Upper lobe of left lung (tissue), 6 donors: ENCODE results near the gene E2F7. TPM values are rescaled to one million over a fixed set of nuclear protein-coding genes. Genes with fewer than 3 reads are reported as not detected.

Experiments
- ATAC-seq, 2 donors: fragments of 200-7000 bp; cut with Tn5 transposase; one replicate each; pipeline ENCODE4 v1.9.1; 2022; ENCODE audit warnings: mild to moderate bottlenecking in 2 of 2, moderate library complexity in 2 of 2; ENCODE audit not compliant: low FRiP score in 2 of 2
- DNase-seq, 2 donors: peaks; one replicate each; pipeline ENCODE4 v3.0.0-alpha.2; 2019 to 2020
- H3K27ac ChIP-seq, 4 donors: fragments of 200-600 bp; sonication (generic); one replicate each; pipeline ENCODE4 v1.5.1; 2016 to 2019
- H3K27me3 ChIP-seq, 4 donors: fragments of 200-600 bp; sonication (generic); one replicate each; pipeline ENCODE4 v1.5.1; 2017 to 2019
- H3K36me3 ChIP-seq, 4 donors: fragments of 200-600 bp; sonication (generic); one replicate each; pipeline ENCODE4 v1.5.1; 2016 to 2019
- H3K4me1 ChIP-seq, 4 donors: fragments of 200-600 bp; sonication (generic); one replicate each; pipeline ENCODE4 v1.5.1; 2018 to 2019
- H3K4me3 ChIP-seq, 4 donors: fragments of 200-600 bp; sonication (generic); one replicate each; pipeline ENCODE4 v1.5.1; 2017 to 2019; ENCODE audit warnings: mild to moderate bottlenecking in 2 of 4, moderate library complexity in 1 of 4
- H3K9me3 ChIP-seq, 4 donors: fragments of 200-600 bp; sonication (generic); one replicate each; pipeline ENCODE4 v1.5.1; 2018 to 2019
- EP300 ChIP-seq, 4 donors: sonication (generic); formaldehyde crosslinking; IDR thresholded peaks; one replicate each; pipeline ENCODE4 v1.5.1; 2017; ENCODE audit warnings: antibody characterized with exemption in 4 of 4, control low read depth in 2 of 4
- POLR2A ChIP-seq, 4 donors: fragments of 450-650 bp; IDR thresholded peaks; one replicate each; pipeline ENCODE4 v1.5.1; 2016 to 2017; ENCODE audit warnings: antibody characterized with exemption in 4 of 4, mild to moderate bottlenecking in 2 of 4
- POLR2AphosphoS5 ChIP-seq, 2 donors: sonication (generic); formaldehyde crosslinking; IDR thresholded peaks; one replicate each; pipeline ENCODE4 v1.5.1; 2017; ENCODE audit warnings: antibody characterized with exemption in 2 of 2
- WGBS, 2 donors: methylation state at CpG; one replicate each; pipeline ENCODE4 v1.1.5; 2017 to 2018; 5-methylcytosine and 5-hydroxymethylcytosine counted together
- total RNA-seq, 6 donors: library from RNA; depleted of rRNA in 4 of 6; stranded (reverse); fragments of >200 nt in 4 of 6; gene quantifications; one replicate each; pipeline versions ENCODE4 v1.1.0 to v1.2.1, GENCODE V29; 2016 to 2021
- TF ChIP-seq, protein P1 (sequence below), 6 experiments: fragments of 450-650 bp in 4 of 6; fragments of 200-600 bp in 2 of 6; sonication (generic) in 2 of 6; IDR thresholded peaks; one replicate each; pipeline ENCODE4 v1.5.1; 2016 to 2019; ENCODE audit warnings: antibody characterized with exemption in 6 of 6
- donor health status: DM: no; HTN: no; CAD: no; lungs with moderate emphysema.
- donor health status: DM: no; HTN: yes; CAD: no; lungs with severe emphysema.

Gene E2F7
- total RNA-seq, 6 donors from 2014 or later = 0.54 to 1.5 (median 1.1) TPM; not detected in 2

DNA sequence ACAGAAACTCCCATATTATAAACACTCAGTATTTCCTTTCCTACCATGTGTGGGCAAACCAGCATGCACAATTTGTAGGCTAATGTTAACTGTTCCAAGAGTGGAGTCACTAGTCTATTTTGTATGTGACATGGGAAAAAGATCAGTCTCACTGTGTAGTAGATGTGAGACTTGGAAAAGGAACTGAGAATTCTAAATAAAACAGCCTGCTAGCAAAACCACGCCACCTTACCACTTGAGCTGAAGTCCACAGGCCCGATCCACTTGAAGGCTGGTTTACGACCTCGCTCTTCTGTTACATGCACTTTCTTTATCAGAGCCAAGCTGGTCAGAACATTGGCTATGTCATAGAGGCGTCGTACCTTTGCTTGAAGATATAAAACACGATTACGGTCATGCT lies 22.5 kb downstream of the E2F7 start:
- no peaks in the 10 kb centered on the region for H3K27me3 ChIP-seq
- no peaks in the 10 kb centered on the region for H3K4me1 ChIP-seq
- DNase-seq = no peak
- no peak overlapping the region for H3K27ac ChIP-seq
- H3K4me3 ChIP-seq = no peak overlapping the region
- WGBS, 2 donors = 90 to 91% methylated on average over 8 of the region's 8 CpGs
- TF ChIP-seq POLR2AphosphoS5 (IDR thresholded peaks at IDR 0.05) (no peak), POLR2A (IDR thresholded peaks at IDR 0.05) (no peak), EP300 (IDR thresholded peaks at IDR 0.05) (no peak)
- TF ChIP-seq, protein P1, sequence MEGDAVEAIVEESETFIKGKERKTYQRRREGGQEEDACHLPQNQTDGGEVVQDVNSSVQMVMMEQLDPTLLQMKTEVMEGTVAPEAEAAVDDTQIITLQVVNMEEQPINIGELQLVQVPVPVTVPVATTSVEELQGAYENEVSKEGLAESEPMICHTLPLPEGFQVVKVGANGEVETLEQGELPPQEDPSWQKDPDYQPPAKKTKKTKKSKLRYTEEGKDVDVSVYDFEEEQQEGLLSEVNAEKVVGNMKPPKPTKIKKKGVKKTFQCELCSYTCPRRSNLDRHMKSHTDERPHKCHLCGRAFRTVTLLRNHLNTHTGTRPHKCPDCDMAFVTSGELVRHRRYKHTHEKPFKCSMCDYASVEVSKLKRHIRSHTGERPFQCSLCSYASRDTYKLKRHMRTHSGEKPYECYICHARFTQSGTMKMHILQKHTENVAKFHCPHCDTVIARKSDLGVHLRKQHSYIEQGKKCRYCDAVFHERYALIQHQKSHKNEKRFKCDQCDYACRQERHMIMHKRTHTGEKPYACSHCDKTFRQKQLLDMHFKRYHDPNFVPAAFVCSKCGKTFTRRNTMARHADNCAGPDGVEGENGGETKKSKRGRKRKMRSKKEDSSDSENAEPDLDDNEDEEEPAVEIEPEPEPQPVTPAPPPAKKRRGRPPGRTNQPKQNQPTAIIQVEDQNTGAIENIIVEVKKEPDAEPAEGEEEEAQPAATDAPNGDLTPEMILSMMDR (IDR thresholded peaks at IDR 0.05) = no peak
- ATAC-seq = no peak
- peaks cover 0 to 6% (median 2%) of the 10 kb centered on the region in 4 donors for H3K9me3 ChIP-seq
- no peaks in the 10 kb centered on the region for H3K36me3 ChIP-seq

DNA sequence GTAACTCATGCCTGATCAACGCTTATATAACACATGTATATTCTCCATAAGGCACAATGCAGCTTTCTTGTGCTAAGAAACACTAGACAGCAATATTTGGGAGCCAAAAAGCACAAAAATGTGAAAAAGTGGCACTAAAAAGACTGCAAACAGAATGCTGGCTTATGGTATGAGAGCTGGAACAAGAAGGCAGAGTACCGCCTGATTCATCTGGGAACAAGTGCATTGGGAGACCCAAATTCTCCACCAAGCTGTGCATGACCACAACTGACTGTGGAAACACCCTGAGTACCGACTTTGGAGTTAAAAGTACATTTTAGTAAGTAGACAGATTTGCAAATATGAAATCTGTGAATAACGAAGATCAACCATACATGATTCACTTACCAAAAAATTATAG lies 25.1 kb downstream of the E2F7 start:
- H3K9me3 ChIP-seq = peaks cover 0 to 6% (median 2%) of the 10 kb centered on the region in 4 donors
- H3K27ac ChIP-seq = no peak overlapping the region
- DNase-seq (no peak), ATAC-seq (no peak)
- WGBS, 2 donors = 94 to 99% methylated on average over 4 of the region's 4 CpGs
- TF ChIP-seq POLR2AphosphoS5 (IDR thresholded peaks at IDR 0.05) (no peak), EP300 (IDR thresholded peaks at IDR 0.05) (no peak), POLR2A (IDR thresholded peaks at IDR 0.05) (no peak)
- TF ChIP-seq, protein P1 (IDR thresholded peaks at IDR 0.05) = no peak
- H3K4me1 ChIP-seq = no peaks in the 10 kb centered on the region
- no peaks in the 10 kb centered on the region for H3K27me3 ChIP-seq
- no peak overlapping the region for H3K4me3 ChIP-seq
- no peaks in the 10 kb centered on the region for H3K36me3 ChIP-seq

DNA sequence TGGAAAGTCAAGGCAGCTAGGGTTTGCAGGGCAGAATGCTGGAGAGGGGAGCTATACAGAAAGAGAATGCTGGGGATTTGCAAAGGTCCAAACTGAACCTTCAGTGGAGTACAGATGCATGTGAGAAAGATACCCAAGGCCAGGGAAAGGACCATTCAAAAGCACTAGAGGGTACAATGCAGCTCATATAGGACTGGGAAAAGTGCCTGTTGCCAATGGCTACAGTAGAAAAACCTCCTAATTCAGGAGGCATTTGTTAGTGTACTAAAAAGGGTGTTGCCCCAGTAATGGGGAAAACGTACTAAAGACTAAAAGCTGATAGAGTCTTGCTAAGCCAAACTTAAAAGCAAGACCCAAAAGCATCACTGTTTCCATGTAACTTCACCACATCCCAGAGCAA lies 30.1 kb downstream of the E2F7 start:
- H3K4me3 ChIP-seq = no peak overlapping the region
- ATAC-seq = no peak
- H3K27me3 ChIP-seq = no peaks in the 10 kb centered on the region
- H3K4me1 ChIP-seq = no peaks in the 10 kb centered on the region
- no peak for TF ChIP-seq POLR2A (IDR thresholded peaks at IDR 0.05)
- TF ChIP-seq POLR2AphosphoS5 (IDR thresholded peaks at IDR 0.05) = no peak
- no peak overlapping the region for H3K27ac ChIP-seq
- H3K9me3 ChIP-seq = peaks cover 0 to 6% (median 2%) of the 10 kb centered on the region in 4 donors
- WGBS, 2 donors = 86 to 91% methylated on average over 1 of the region's 1 CpG
- no peaks in the 10 kb centered on the region for H3K36me3 ChIP-seq
- no peak for DNase-seq

DNA sequence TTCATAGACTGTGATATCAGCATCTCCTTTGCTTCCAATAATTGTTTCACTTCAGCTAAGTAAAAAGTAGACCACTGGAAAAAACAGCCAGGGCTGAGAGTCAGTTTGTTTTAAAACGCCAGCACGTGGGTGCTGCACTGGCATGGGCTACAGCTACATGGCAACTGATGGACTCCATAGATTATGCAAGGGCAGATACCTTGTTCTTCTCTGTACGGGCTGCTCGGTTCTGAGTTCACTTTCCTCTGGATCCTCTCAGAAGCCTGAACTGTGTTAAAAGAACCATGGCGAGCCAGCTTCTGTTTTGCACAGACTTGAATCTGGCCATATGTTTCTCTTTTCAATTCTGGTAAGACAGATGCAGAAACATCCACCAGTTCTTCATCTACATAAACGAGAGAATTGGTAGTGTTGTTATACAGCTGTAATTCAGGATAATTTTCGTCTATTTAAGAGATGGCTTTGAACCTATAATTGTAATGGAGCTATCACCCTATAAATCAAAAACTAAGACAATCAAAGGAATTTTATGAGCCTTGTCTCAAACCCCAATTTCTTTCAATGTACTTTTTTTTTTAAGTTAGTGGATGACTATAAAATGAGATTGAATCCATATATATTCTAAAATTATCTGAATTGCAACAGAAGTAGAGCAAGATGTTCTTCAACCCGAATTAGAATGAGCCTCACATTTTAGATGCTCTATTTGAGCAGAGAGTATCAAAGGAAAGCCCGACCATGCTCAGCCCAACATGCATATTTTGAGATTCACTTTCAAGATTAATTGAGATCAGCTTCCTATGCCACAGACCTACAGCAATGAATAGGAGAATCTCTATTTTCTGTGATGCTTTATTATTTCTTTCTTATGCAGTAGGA lies 31.5 kb downstream of the E2F7 start:
- TF ChIP-seq POLR2AphosphoS5 (IDR thresholded peaks at IDR 0.05) = no peak
- DNase-seq (no peak), ATAC-seq (no peak)
- Histone ChIP-seq H3K27ac (no peak overlapping the region), H3K4me3 (no peak overlapping the region), H3K27me3 (no peaks in the 10 kb centered on the region), H3K36me3 (no peaks in the 10 kb centered on the region), H3K4me1 (no peaks in the 10 kb centered on the region), H3K9me3 (peaks cover 0 to 6% (median 2%) of the 10 kb centered on the region in 4 donors)
- 92 to 97% methylated on average over 9 of the region's 9 CpGs for WGBS, 2 donors

DNA sequence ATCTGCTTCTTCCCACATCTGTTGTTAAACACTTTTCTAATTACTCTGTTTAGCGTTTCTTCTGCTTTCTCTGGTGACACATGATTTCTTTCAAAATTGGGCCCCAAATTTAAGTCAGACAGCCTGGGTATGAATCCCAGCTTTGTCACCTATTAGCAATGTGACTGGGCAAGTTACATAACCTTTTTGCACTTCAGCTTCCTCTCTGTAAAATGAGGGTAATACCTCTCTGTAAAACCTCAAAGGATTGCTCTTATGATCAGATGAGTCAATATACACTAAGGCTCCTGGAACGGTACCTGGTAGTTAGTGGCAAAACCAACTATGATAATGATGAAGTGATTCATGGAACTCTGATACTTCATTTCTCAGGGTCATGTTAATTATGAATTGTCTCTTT lies 33.0 kb downstream of the E2F7 start:
- ATAC-seq (no peak), DNase-seq (no peak)
- no peak overlapping the region for H3K4me3 ChIP-seq
- TF ChIP-seq POLR2A (IDR thresholded peaks at IDR 0.05) (no peak), EP300 (IDR thresholded peaks at IDR 0.05) (no peak), POLR2AphosphoS5 (IDR thresholded peaks at IDR 0.05) (no peak)
- TF ChIP-seq, protein P1 (IDR thresholded peaks at IDR 0.05) = no peak
- H3K9me3 ChIP-seq = no peaks in the 10 kb centered on the region
- H3K27me3 ChIP-seq = no peaks in the 10 kb centered on the region
- no peaks in the 10 kb centered on the region for H3K36me3 ChIP-seq
- no peaks in the 10 kb centered on the region for H3K4me1 ChIP-seq
- no peak overlapping the region for H3K27ac ChIP-seq
- 68 to 74% methylated on average over 2 of the region's 2 CpGs for WGBS, 2 donors

DNA sequence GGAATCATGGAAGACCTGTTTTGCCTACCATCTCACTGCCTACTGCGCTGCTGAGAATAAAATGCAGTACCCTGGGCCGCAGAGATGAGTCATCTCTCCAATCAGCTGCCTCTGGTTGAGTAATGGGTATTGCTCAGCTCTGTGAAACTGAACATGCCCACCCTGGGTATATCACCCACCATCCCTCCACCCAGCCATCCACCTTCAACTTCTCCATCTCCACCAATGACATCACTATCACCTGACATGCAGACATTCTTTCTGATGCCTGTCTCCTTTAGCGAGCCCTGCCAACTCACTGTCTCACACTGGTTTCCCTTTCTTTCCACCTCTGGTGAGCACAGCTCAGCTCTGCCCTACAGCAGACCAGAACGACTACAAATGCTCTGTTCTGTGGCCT lies 33.6 kb downstream of the E2F7 start:
- no peak for ATAC-seq
- Histone ChIP-seq H3K27ac (no peak overlapping the region), H3K4me3 (no peak overlapping the region), H3K9me3 (no peaks in the 10 kb centered on the region), H3K27me3 (no peaks in the 10 kb centered on the region), H3K36me3 (no peaks in the 10 kb centered on the region), H3K4me1 (no peaks in the 10 kb centered on the region)
- no peak for DNase-seq
- TF ChIP-seq EP300 (IDR thresholded peaks at IDR 0.05) = no peak
- TF ChIP-seq, protein P1 (IDR thresholded peaks at IDR 0.05) = no peak
- no peak for TF ChIP-seq POLR2A (IDR thresholded peaks at IDR 0.05)
- TF ChIP-seq POLR2AphosphoS5 (IDR thresholded peaks at IDR 0.05) = no peak
- 84 to 93% methylated on average over 4 of the region's 4 CpGs for WGBS, 2 donors
